Measurements from ENCODE around the gene NRIP3. TPM values are rescaled to one million over a fixed set of nuclear protein-coding genes. Genes with fewer than 3 reads are reported as not detected.

NRIP3 gene
- total RNA-seq, 1 donor from 2014 or later: 1.3 TPM

DNA sequence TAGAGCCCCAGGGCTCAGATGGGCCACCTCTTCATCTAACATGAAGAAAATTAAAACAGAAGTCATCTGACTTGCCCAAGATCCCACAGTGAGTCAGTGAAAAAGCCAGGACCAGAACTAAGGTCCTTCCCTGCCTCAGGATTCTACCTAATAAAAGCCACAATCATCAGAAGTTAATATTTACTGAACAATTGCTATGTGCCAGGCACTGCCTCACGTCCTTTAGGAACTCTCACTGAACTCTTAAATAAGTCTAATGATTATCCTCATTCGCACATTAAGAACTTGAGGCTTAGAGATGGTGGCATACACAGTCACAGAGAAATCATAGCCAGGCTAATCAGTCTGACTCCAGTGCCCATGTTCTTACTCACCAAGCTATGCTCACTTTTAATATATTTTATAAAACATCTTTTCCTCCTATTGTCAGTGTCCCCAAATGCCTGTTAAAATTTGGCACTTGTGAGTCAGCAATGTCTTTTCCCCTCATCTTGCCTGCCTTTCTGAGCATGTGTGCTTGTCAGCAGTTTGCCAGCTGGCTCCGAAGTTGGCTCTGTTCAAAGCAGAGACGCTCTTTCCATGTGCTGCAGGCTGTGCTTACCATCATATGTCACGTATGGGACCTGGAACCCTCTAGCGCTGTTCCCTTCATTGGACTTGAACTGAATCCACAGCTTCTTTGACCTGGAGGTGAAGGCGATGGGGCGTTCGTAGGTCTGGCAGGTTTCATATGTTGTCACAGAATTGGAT is 21.5 kb upstream of the NRIP3 start:
- DNase-seq (no peak), ATAC-seq (no peak)
- H3K27me3 ChIP-seq: no peaks in the 10 kb centered on the region
- no peaks in the 10 kb centered on the region for H3K36me3 ChIP-seq
- no peaks in the 10 kb centered on the region for H3K9me3 ChIP-seq
- H3K4me3 ChIP-seq: no peak overlapping the region
- intact Hi-C loops (cut with DNase I): no loop called here
- TF ChIP-seq, protein P1, sequence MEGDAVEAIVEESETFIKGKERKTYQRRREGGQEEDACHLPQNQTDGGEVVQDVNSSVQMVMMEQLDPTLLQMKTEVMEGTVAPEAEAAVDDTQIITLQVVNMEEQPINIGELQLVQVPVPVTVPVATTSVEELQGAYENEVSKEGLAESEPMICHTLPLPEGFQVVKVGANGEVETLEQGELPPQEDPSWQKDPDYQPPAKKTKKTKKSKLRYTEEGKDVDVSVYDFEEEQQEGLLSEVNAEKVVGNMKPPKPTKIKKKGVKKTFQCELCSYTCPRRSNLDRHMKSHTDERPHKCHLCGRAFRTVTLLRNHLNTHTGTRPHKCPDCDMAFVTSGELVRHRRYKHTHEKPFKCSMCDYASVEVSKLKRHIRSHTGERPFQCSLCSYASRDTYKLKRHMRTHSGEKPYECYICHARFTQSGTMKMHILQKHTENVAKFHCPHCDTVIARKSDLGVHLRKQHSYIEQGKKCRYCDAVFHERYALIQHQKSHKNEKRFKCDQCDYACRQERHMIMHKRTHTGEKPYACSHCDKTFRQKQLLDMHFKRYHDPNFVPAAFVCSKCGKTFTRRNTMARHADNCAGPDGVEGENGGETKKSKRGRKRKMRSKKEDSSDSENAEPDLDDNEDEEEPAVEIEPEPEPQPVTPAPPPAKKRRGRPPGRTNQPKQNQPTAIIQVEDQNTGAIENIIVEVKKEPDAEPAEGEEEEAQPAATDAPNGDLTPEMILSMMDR (IDR thresholded peaks at IDR 0.05): no peak
- no peak overlapping the region for H3K27ac ChIP-seq
- no peaks in the 10 kb centered on the region for H3K4me1 ChIP-seq

DNA sequence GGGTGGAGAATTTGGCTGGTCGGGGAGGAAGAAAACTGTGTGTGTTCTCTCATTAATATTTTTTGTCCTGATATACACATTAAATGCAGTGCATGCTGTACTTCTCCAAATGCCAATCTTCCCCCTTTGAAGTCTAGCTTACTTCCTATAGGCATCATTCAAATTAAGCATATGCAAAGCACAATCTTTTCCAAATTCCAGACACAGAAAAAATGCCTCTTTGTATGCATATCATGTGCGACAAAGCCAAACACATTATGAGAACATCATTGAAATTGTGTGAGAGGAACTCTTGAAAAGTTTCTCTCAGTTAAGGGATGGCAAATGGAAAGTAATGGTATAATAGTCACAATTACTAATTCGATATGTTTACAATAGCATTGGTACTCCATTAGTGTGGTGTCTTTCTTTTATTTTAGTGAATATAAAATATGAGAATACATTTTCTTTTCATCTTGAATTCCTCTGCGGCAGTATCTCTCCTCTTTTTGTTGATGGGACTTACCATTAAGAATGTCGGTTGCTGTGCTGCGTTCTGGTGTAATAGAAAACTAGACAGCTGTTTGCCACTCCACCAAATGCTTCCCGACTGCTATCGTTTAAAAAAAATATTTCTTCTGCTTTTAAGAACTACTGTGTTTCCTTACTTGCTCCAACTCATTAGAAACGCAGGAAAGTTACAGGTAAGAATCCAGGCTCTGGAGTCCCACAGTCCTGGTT is 19.3 kb upstream of the NRIP3 start:
- intact Hi-C loops (cut with DNase I): no loop called here
- Histone ChIP-seq H3K27me3 (no peaks in the 10 kb centered on the region), H3K4me1 (no peaks in the 10 kb centered on the region), H3K27ac (no peak overlapping the region), H3K36me3 (no peaks in the 10 kb centered on the region), H3K9me3 (no peaks in the 10 kb centered on the region), H3K4me3 (no peak overlapping the region)
- TF ChIP-seq, protein P1 (IDR thresholded peaks at IDR 0.05): no peak
- ATAC-seq (no peak), DNase-seq (no peak)

DNA sequence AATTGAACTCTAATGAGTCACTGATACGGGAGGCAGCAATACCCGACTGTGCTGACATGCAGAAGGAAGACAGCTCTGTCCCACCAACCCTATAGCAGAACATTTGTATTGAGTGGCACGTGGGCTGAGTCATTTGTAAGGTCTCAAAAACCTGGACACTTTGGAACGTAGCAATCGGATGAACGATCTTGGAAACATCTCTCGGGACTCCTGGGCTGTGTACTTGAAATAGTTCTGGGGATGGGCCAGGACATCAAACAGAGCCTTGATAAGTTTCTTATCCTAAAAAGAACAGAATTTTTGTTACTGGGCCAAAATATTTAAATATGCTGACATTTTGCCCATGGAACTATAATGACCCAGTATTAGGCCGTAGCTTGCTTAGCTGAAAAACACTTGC is 17.1 kb upstream of the NRIP3 start:
- H3K9me3 ChIP-seq: no peaks in the 10 kb centered on the region
- intact Hi-C loops (cut with DNase I): no loop called here
- no peak overlapping the region for H3K4me3 ChIP-seq
- H3K27ac ChIP-seq: no peak overlapping the region
- H3K4me1 ChIP-seq: peaks cover 18% of the 10 kb centered on the region
- DNase-seq (no peak), ATAC-seq (no peak)
- H3K27me3 ChIP-seq: no peaks in the 10 kb centered on the region
- TF ChIP-seq, protein P1 (IDR thresholded peaks at IDR 0.05): no peak
- H3K36me3 ChIP-seq: no peaks in the 10 kb centered on the region

DNA sequence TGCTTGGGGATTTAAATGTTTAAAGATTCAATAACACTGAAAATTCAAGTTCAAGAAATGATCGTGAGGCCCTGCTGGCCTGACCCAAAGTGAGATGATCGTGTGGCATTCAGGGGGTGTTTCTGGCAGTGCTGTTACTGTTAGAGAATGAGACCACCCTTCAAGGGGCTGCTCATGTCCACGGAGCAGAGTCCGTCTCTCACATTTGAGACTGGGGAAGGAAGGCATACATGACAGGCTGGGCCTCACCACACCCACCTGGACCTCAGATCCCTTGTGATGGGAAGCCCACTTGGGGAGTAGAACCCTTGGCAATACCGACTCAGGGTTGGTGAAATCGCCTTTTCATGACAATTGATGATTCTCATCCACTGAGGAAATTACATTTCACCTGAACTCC is 16.1 kb upstream of the NRIP3 start:
- H3K4me3 ChIP-seq: no peak overlapping the region
- H3K9me3 ChIP-seq: no peaks in the 10 kb centered on the region
- H3K27ac ChIP-seq: no peak overlapping the region
- H3K4me1 ChIP-seq: peaks cover 21% of the 10 kb centered on the region
- no peak for DNase-seq
- no peaks in the 10 kb centered on the region for H3K27me3 ChIP-seq
- intact Hi-C loops (cut with DNase I): no loop called here
- no peak for ATAC-seq
- TF ChIP-seq, protein P1 (IDR thresholded peaks at IDR 0.05): no peak
- H3K36me3 ChIP-seq: no peaks in the 10 kb centered on the region

DNA sequence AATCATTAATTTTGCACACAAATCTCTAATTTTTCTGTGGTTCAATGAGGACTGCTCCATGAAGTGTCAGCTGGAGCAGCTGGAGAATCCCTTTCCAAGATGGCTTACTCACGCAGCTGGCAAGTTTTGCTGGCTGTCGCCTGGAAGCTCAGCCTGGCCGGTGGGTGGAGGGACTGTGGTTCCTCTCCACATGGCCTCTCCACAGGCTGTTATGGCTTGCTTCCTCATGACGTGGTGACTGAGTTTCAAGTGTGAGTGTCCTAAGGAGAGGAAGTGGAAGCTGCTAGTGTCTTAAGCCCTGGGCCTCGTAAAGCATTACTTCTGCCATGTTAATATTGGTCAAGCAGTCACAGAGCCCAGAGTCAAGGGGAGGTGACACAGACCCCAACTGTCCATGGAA is 14.0 kb upstream of the NRIP3 start:
- H3K9me3 ChIP-seq: no peaks in the 10 kb centered on the region
- DNase-seq (peak; percentile 80), ATAC-seq (peak; percentile 87)
- TF ChIP-seq, protein P1 (IDR thresholded peaks at IDR 0.05): no peak
- H3K4me1 ChIP-seq: peaks cover 21% of the 10 kb centered on the region
- H3K27me3 ChIP-seq: no peaks in the 10 kb centered on the region
- intact Hi-C loops (cut with DNase I): no loop called here
- H3K27ac ChIP-seq: no peak overlapping the region
- H3K4me3 ChIP-seq: no peak overlapping the region
- H3K36me3 ChIP-seq: no peaks in the 10 kb centered on the region

All from upper lobe of right lung (tissue), 1 donor.